Measurements from ENCODE around the gene RDH11.
"Not testable (repeated sequence)": the region's sequence is repeated elsewhere in the genome, so short reads cannot be mapped to it uniquely, and the experiment has no call there.

The RDH11 gene

GRCh38 chr14:67718265-67718664 lies 22.7 kb upstream of the RDH11 start:
- Mint-ChIP-seq H3K4me3 (no peak overlapping the region), H3K27ac (no peak overlapping the region), H3K27me3 (peaks cover 39% of the 10 kb centered on the region), H3K4me1 (peaks cover 10% of the 10 kb centered on the region), H3K9me3 (no peaks in the 10 kb centered on the region)
- ATAC-seq: no peak
- DNase-seq: no peak

GRCh38 chr14:67717048-67717447 lies 21.5 kb upstream of the RDH11 start:
- H3K4me3 Mint-ChIP-seq: no peak overlapping the region
- no peaks in the 10 kb centered on the region for H3K9me3 Mint-ChIP-seq
- H3K27me3 Mint-ChIP-seq: peaks cover 27% of the 10 kb centered on the region
- ATAC-seq (no peak), DNase-seq (no peak)
- H3K27ac Mint-ChIP-seq: no peak overlapping the region
- peaks cover under 1% of the 10 kb centered on the region for H3K4me1 Mint-ChIP-seq

GRCh38 chr14:67710209-67710608 lies 14.6 kb upstream of the RDH11 start:
- DNase-seq: no peak
- H3K27me3 Mint-ChIP-seq: no peaks in the 10 kb centered on the region
- peaks cover 6 to 7% of the 10 kb centered on the region in 2 donors for H3K9me3 Mint-ChIP-seq

GRCh38 chr14:67709796-67710195 lies 14.2 kb upstream of the RDH11 start:
- not testable (repeated sequence) for H3K4me1 Mint-ChIP-seq, H3K27me3 Mint-ChIP-seq, H3K9me3 Mint-ChIP-seq, ATAC-seq, H3K27ac Mint-ChIP-seq, DNase-seq, H3K4me3 Mint-ChIP-seq

More at GRCh38 chr14:67710209-67710608, 14.6 kb upstream of the RDH11 start:
- no peak for ATAC-seq
- no peaks in the 10 kb centered on the region for H3K4me1 Mint-ChIP-seq
- no peak overlapping the region for H3K27ac Mint-ChIP-seq
- no peak overlapping the region for H3K4me3 Mint-ChIP-seq

- H3K4me1 Mint-ChIP-seq, DNase-seq, ATAC-seq, H3K9me3 Mint-ChIP-seq, H3K27ac Mint-ChIP-seq, H3K27me3 Mint-ChIP-seq, H3K4me3 Mint-ChIP-seq: not testable (repeated sequence)
These were observed 13.8 kb upstream of the RDH11 start for GRCh38 chr14:67709346-67709745.

- no peak overlapping the region for H3K27ac Mint-ChIP-seq
- H3K4me1 Mint-ChIP-seq: no peaks in the 10 kb centered on the region
- H3K9me3 Mint-ChIP-seq: peaks cover 6% of the 10 kb centered on the region in 2 donors
- peaks cover 8% of the 10 kb centered on the region for H3K27me3 Mint-ChIP-seq
- ATAC-seq: no peak
- DNase-seq: no peak
- no peak overlapping the region for H3K4me3 Mint-ChIP-seq
These were observed 9.6 kb upstream of the RDH11 start for GRCh38 chr14:67705211-67705610.

- H3K27me3 Mint-ChIP-seq: peaks cover 8% of the 10 kb centered on the region
- H3K9me3 Mint-ChIP-seq: peaks cover under 1% of the 10 kb centered on the region in 2 donors
- DNase-seq (peak; percentile 26 to 31), ATAC-seq (peak; percentile 80)
- H3K27ac Mint-ChIP-seq: no peak overlapping the region
- no peak overlapping the region for H3K4me3 Mint-ChIP-seq
- H3K4me1 Mint-ChIP-seq: no peaks in the 10 kb centered on the region
These were observed 9.0 kb upstream of the RDH11 start for GRCh38 chr14:67704484-67705089.

- Mint-ChIP-seq H3K9me3 (no peaks in the 10 kb centered on the region), H3K27me3 (peaks cover 8% of the 10 kb centered on the region), H3K27ac (no peak overlapping the region), H3K4me1 (no peaks in the 10 kb centered on the region), H3K4me3 (no peak overlapping the region)
- ATAC-seq (no peak), DNase-seq (no peak)
These were observed 8.4 kb upstream of the RDH11 start for GRCh38 chr14:67703997-67704396.

GRCh38 chr14:67701492-67701891 lies 5.9 kb upstream of the RDH11 start, which contains the start of gene RDH12:
Gene RDH12, plus strand, starts transcription at chr14:67701886. Its CDS starts 20,757 bp downstream, at chr14:67722643.
- not testable (repeated sequence) for DNase-seq, H3K4me1 Mint-ChIP-seq, H3K9me3 Mint-ChIP-seq, H3K4me3 Mint-ChIP-seq, ATAC-seq, H3K27me3 Mint-ChIP-seq
- peak within 1 kb of the TSS in 1 of 2 donors; percentile 61 for H3K27ac Mint-ChIP-seq

- Mint-ChIP-seq H3K9me3 (no peaks in the 10 kb centered on the region), H3K27me3 (no peaks in the 10 kb centered on the region), H3K4me1 (peaks cover 20% of the 10 kb centered on the region), H3K27ac (no peak overlapping the region), H3K4me3 (no peak overlapping the region)
- no peak for DNase-seq
- no peak for ATAC-seq
These were observed 2.6 kb upstream of the RDH11 start for GRCh38 chr14:67698179-67698578.

GRCh38 chr14:67697006-67697405 lies 1.4 kb upstream of the RDH11 start:
- H3K9me3 Mint-ChIP-seq: no peaks in the 10 kb centered on the region
- H3K4me1 Mint-ChIP-seq: peaks cover 25% of the 10 kb centered on the region
- no peaks in the 10 kb centered on the region for H3K27me3 Mint-ChIP-seq
- no peak overlapping the region for H3K4me3 Mint-ChIP-seq
- H3K27ac Mint-ChIP-seq: no peak overlapping the region
- no peak for ATAC-seq
- DNase-seq: no peak

- no peaks in the 10 kb centered on the region for H3K9me3 Mint-ChIP-seq
- no peaks in the 10 kb centered on the region for H3K27me3 Mint-ChIP-seq
- peak overlapping the region; percentile 84 to 96 for H3K27ac Mint-ChIP-seq
These were observed 672 bp downstream of the RDH11 start for GRCh38 chr14:67694791-67695393.

GRCh38 chr14:67690011-67690410 lies 5.6 kb downstream of the RDH11 start:
- H3K4me3 Mint-ChIP-seq: no peak overlapping the region
- no peak for ATAC-seq
- no peak overlapping the region for H3K27ac Mint-ChIP-seq

More at GRCh38 chr14:67694791-67695393, 672 bp downstream of the RDH11 start:
- DNase-seq: peak; percentile 63 to 73
- Mint-ChIP-seq H3K4me3 (peak overlapping the region; percentile 88), H3K4me1 (peaks cover 33% of the 10 kb centered on the region)
- peak; percentile 89 for ATAC-seq

GRCh38 chr14:67683842-67684241 lies 11.7 kb downstream of the RDH11 start:
- Mint-ChIP-seq H3K27me3 (no peaks in the 10 kb centered on the region), H3K4me1 (peaks cover 36% of the 10 kb centered on the region), H3K4me3 (no peak overlapping the region), H3K27ac (no peak overlapping the region), H3K9me3 (no peaks in the 10 kb centered on the region)
- ATAC-seq (no peak), DNase-seq (no peak)

More at GRCh38 chr14:67690011-67690410, 5.6 kb downstream of the RDH11 start:
- Mint-ChIP-seq H3K4me1 (peaks cover 31% of the 10 kb centered on the region), H3K9me3 (no peaks in the 10 kb centered on the region), H3K27me3 (no peaks in the 10 kb centered on the region)
- no peak for DNase-seq

- Mint-ChIP-seq H3K9me3 (no peaks in the 10 kb centered on the region), H3K4me3 (no peak overlapping the region), H3K27me3 (no peaks in the 10 kb centered on the region), H3K4me1 (peaks cover 36% of the 10 kb centered on the region), H3K27ac (peak overlapping the region; percentile 67 to 80)
- ATAC-seq (no peak), DNase-seq (no peak)
These were observed 14.6 kb downstream of the RDH11 start for GRCh38 chr14:67680941-67681340.

- ATAC-seq: peak; percentile 100
- H3K9me3 Mint-ChIP-seq: no peaks in the 10 kb centered on the region
These were observed 15.4 kb downstream of the RDH11 start for GRCh38 chr14:67680121-67680602.

More at GRCh38 chr14:67680121-67680602, 15.4 kb downstream of the RDH11 start:
- H3K4me1 Mint-ChIP-seq: peaks cover 39% of the 10 kb centered on the region
- no peak overlapping the region for H3K27ac Mint-ChIP-seq
- no peaks in the 10 kb centered on the region for H3K27me3 Mint-ChIP-seq
- H3K4me3 Mint-ChIP-seq: no peak overlapping the region
- peak; percentile 12 to 41 for DNase-seq
